ENCODE data around the gene PPP1R12B. TPM values are rescaled to one million over a fixed set of nuclear protein-coding genes. Genes with fewer than 3 reads are reported as not detected.

PPP1R12B gene
- total RNA-seq, 2 experiments from 2014 or later, result 19.1 to 23.5 TPM

DNA sequence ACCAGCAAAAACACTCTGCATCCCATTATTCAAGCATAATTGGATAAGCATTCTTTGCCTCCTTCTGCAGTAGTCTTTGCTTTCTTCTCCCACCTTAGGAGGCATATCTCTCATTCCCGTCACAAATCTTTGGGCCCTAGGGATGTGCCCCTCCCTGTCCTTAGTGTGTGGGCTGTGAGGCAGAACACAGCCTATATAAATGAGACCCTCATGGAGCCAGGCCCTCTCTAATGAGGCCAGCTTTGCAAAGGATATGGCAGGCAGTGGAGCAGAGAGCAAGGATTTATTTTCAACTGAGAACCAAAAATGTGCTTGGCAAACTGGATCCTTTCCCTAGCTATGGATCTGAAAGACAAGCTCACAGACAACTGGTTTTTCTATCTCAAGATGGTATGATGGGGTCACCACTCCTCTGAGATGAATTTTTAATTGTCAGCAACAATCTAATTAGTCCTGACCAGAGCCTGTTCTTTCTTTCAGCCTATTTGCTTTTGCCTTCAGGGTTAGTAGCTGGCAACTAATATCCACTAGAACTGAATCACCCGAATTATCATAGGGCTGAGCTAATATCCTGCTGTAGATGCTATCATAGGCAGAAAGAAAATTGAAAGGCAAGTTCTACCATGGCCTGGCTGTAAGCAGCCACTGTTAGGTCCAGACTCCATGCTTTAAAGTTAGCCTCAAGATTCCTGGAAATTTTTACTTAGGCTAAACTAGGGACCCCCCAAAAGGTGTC, 227.6 kb downstream of the PPP1R12B start:
- Histone ChIP-seq H3K4me3 (ENCODE audit: low read depth, low read length, poor library complexity, severe bottlenecking) (no peak overlapping the region), H3K36me3 (ENCODE audit: insufficient read depth, low read length) (no peaks in the 10 kb centered on the region), H4K20me1 (ENCODE audit: insufficient read depth, low read length) (no peaks in the 10 kb centered on the region), H3K27ac (ENCODE audit: low read depth, low read length, poor library complexity, severe bottlenecking) (no peak overlapping the region), H2AFZ (ENCODE audit: low read length) (no peak overlapping the region), H3K9me2 (ENCODE audit: insufficient read depth, low read length) (no peaks in the 10 kb centered on the region), H3K4me1 (ENCODE audit: insufficient read depth, low read length, poor library complexity, severe bottlenecking) (no peaks in the 10 kb centered on the region), H3K79me2 (ENCODE audit: insufficient read depth, low read depth, low read length) (no peaks in the 10 kb centered on the region), H3K9me3 (ENCODE audit: low read length) (no peaks in the 10 kb centered on the region), H3K4me2 (ENCODE audit: low read length) (no peak overlapping the region)
- DNase-seq (ENCODE audit: low spot score), result no peak
- BruUV-seq (replicated peaks), result no TSS peak
- ChIA-PET CTCF (ENCODE audit: unreplicated experiment) (no interaction called here), POLR2A (interaction anchor here (0.6 to 0.9 kb wide), 3 partner anchors 10 to 801 kb away, joined by 3 read pairs; no protein-coding TSS in a partner anchor)
- TF ChIP-seq EZH2phosphoT487 (IDR thresholded peaks at IDR 0.05; ENCODE audit: borderline replicate concordance, low read depth, low read length), result no peak
- intact Hi-C loops (cut with micrococcal nuclease; ENCODE audit: unreplicated experiment), result no loop called here

DNA sequence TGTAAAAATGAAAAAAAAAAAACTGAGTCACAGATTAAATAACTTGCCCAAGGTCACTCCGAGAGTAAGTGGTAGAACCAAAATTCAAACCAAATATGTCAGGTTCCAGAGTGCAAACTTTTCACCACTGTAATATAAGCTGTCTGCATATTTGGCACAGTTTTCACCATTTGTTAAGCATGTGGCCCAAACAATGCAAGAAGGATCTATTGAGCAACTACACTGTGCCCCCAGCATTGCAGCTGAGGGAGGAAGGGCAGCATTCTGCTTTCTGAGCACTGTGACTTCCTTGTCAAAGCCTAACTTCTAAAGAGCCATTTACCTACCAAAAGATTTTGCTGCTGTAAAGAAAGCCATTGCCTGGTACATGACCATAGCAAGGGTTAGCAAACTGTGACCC, 228.3 kb downstream of the PPP1R12B start:
- intact Hi-C loops (cut with micrococcal nuclease; ENCODE audit: unreplicated experiment), result no loop called here
- CTCF ChIA-PET (ENCODE audit: unreplicated experiment), result interaction anchor here (1.5 kb wide), 1 partner anchor 23 kb away, joined by 3 read pairs; no protein-coding TSS in a partner anchor

DNA sequence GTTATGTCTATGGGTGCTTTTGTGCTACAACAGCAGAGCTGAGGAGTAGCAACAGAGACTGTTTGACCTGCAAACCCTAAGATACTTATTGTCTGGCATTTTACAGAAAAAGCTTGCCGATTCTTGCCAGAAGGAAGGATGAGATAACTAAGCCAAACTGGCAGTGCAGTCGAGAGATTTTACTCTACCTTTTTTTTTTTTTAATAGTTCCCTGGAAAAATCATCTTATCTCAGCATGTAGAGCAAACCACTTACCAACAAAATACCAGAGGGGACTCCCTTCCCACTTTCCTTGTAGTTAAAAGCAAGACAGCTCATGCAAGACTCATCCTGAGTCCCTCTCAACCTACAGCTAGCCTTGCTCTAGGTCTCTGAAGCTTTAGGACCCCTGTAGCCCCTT, 228.9 kb downstream of the PPP1R12B start:
- BruUV-seq (replicated peaks), result no TSS peak
- Histone ChIP-seq H3K4me3 (ENCODE audit: low read depth, low read length, poor library complexity, severe bottlenecking) (no peak overlapping the region), H3K4me2 (ENCODE audit: low read length) (no peak overlapping the region), H4K20me1 (ENCODE audit: insufficient read depth, low read length) (no peaks in the 10 kb centered on the region), H3K9me2 (ENCODE audit: insufficient read depth, low read length) (no peaks in the 10 kb centered on the region), H3K36me3 (ENCODE audit: insufficient read depth, low read length) (no peaks in the 10 kb centered on the region), H3K9me3 (ENCODE audit: low read length) (no peaks in the 10 kb centered on the region), H2AFZ (ENCODE audit: low read length) (no peak overlapping the region), H3K79me2 (ENCODE audit: insufficient read depth, low read depth, low read length) (no peaks in the 10 kb centered on the region), H3K27ac (ENCODE audit: low read depth, low read length, poor library complexity, severe bottlenecking) (no peak overlapping the region), H3K4me1 (ENCODE audit: insufficient read depth, low read length, poor library complexity, severe bottlenecking) (no peaks in the 10 kb centered on the region)
- POLR2A ChIA-PET, result interaction anchor here (0.7 kb wide), 1 partner anchor 24 kb away, joined by 3 read pairs; no protein-coding TSS in a partner anchor
- intact Hi-C loops (cut with micrococcal nuclease; ENCODE audit: unreplicated experiment), result no loop called here
- CTCF ChIA-PET (ENCODE audit: unreplicated experiment), result interaction anchor here (1.5 kb wide), 1 partner anchor 23 kb away, joined by 3 read pairs; no protein-coding TSS in a partner anchor
- TF ChIP-seq, protein P1, sequence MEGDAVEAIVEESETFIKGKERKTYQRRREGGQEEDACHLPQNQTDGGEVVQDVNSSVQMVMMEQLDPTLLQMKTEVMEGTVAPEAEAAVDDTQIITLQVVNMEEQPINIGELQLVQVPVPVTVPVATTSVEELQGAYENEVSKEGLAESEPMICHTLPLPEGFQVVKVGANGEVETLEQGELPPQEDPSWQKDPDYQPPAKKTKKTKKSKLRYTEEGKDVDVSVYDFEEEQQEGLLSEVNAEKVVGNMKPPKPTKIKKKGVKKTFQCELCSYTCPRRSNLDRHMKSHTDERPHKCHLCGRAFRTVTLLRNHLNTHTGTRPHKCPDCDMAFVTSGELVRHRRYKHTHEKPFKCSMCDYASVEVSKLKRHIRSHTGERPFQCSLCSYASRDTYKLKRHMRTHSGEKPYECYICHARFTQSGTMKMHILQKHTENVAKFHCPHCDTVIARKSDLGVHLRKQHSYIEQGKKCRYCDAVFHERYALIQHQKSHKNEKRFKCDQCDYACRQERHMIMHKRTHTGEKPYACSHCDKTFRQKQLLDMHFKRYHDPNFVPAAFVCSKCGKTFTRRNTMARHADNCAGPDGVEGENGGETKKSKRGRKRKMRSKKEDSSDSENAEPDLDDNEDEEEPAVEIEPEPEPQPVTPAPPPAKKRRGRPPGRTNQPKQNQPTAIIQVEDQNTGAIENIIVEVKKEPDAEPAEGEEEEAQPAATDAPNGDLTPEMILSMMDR (conservative IDR thresholded peaks at IDR 0.05; ENCODE audit: low read length), result no peak
- no peak for DNase-seq (ENCODE audit: low spot score)

More for the DNA sequence above, 228.3 kb downstream of the PPP1R12B start:
- BruUV-seq (replicated peaks), result no TSS peak
- no peaks in the 10 kb centered on the region for H4K20me1 ChIP-seq (ENCODE audit: insufficient read depth, low read length)
- H3K27ac ChIP-seq (ENCODE audit: low read depth, low read length, poor library complexity, severe bottlenecking), result no peak overlapping the region
- H3K36me3 ChIP-seq (ENCODE audit: insufficient read depth, low read length), result no peaks in the 10 kb centered on the region
- H3K9me2 ChIP-seq (ENCODE audit: insufficient read depth, low read length), result no peaks in the 10 kb centered on the region
- no peak overlapping the region for H3K4me2 ChIP-seq (ENCODE audit: low read length)
- H3K79me2 ChIP-seq (ENCODE audit: insufficient read depth, low read depth, low read length), result no peaks in the 10 kb centered on the region
- H3K4me3 ChIP-seq (ENCODE audit: low read depth, low read length, poor library complexity, severe bottlenecking), result no peak overlapping the region
- DNase-seq (ENCODE audit: low spot score), result no peak
- POLR2A ChIA-PET, result no interaction called here
- no peak overlapping the region for H2AFZ ChIP-seq (ENCODE audit: low read length)
- no peak for TF ChIP-seq EZH2phosphoT487 (IDR thresholded peaks at IDR 0.05; ENCODE audit: borderline replicate concordance, low read depth, low read length)
- TF ChIP-seq, protein P1 (conservative IDR thresholded peaks at IDR 0.05; ENCODE audit: low read length), result no peak
- H3K4me1 ChIP-seq (ENCODE audit: insufficient read depth, low read length, poor library complexity, severe bottlenecking), result no peaks in the 10 kb centered on the region
- no peaks in the 10 kb centered on the region for H3K9me3 ChIP-seq (ENCODE audit: low read length)

Data from OCI-LY7 (cell line).